ENCODE results near the gene LRRC45.

DNA sequence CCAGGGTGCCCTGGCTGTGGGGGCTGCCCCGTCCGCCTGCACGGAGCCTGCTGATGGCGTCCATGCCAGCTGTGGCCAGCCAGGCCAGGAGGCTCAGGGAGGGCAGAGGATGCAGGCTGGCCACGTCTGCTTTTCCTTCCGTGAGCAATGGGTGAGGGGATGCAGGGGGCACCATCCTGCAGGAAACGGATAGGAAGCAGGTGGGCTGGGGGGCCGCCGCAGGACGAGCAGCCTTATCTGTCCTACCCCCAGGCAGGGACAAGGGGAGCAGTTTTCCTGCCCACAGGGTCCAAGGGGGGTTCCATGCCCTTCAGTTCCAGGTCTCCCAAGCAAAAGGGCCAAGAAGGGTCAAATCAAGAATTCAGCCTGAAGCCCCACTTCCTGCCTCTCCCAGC lies 35.7 kb downstream of the LRRC45 start:
- TF ChIP-seq, protein P1, sequence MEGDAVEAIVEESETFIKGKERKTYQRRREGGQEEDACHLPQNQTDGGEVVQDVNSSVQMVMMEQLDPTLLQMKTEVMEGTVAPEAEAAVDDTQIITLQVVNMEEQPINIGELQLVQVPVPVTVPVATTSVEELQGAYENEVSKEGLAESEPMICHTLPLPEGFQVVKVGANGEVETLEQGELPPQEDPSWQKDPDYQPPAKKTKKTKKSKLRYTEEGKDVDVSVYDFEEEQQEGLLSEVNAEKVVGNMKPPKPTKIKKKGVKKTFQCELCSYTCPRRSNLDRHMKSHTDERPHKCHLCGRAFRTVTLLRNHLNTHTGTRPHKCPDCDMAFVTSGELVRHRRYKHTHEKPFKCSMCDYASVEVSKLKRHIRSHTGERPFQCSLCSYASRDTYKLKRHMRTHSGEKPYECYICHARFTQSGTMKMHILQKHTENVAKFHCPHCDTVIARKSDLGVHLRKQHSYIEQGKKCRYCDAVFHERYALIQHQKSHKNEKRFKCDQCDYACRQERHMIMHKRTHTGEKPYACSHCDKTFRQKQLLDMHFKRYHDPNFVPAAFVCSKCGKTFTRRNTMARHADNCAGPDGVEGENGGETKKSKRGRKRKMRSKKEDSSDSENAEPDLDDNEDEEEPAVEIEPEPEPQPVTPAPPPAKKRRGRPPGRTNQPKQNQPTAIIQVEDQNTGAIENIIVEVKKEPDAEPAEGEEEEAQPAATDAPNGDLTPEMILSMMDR (IDR thresholded peaks at IDR 0.05): no peak
- TF ChIP-seq, protein P2, sequence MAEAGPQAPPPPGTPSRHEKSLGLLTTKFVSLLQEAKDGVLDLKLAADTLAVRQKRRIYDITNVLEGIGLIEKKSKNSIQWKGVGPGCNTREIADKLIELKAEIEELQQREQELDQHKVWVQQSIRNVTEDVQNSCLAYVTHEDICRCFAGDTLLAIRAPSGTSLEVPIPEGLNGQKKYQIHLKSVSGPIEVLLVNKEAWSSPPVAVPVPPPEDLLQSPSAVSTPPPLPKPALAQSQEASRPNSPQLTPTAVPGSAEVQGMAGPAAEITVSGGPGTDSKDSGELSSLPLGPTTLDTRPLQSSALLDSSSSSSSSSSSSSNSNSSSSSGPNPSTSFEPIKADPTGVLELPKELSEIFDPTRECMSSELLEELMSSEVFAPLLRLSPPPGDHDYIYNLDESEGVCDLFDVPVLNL (CRISPR knock-in tag; IDR thresholded peaks at IDR 0.05; ENCODE audit: borderline replicate concordance, low read depth): no peak
- no peak for TF ChIP-seq JAZF1 (CRISPR knock-in tag; IDR thresholded peaks at IDR 0.05)
- no peak for TF ChIP-seq NR3C1 (CRISPR knock-in tag; conservative IDR thresholded peaks at IDR 0.05; ENCODE audit: low read depth)

All from WTC11 (cell line).